GM20431 (cell line): ENCODE data around the gene STK39.
"Not testable (repeated sequence)": the region's sequence is repeated elsewhere in the genome, so short reads cannot be mapped to it uniquely, and the experiment has no call there.

ENCODE experiments used
- in situ Hi-C: fragments of 300-500 bp; cut with MseI, MboI; formaldehyde crosslinking; loops from one replicate; pipeline ENCODE4 v1.15.0; 2020; ENCODE audit warnings: low sequenced_read_pairs; ENCODE audit not compliant: unreplicated experiment

The STK39 gene

DNA sequence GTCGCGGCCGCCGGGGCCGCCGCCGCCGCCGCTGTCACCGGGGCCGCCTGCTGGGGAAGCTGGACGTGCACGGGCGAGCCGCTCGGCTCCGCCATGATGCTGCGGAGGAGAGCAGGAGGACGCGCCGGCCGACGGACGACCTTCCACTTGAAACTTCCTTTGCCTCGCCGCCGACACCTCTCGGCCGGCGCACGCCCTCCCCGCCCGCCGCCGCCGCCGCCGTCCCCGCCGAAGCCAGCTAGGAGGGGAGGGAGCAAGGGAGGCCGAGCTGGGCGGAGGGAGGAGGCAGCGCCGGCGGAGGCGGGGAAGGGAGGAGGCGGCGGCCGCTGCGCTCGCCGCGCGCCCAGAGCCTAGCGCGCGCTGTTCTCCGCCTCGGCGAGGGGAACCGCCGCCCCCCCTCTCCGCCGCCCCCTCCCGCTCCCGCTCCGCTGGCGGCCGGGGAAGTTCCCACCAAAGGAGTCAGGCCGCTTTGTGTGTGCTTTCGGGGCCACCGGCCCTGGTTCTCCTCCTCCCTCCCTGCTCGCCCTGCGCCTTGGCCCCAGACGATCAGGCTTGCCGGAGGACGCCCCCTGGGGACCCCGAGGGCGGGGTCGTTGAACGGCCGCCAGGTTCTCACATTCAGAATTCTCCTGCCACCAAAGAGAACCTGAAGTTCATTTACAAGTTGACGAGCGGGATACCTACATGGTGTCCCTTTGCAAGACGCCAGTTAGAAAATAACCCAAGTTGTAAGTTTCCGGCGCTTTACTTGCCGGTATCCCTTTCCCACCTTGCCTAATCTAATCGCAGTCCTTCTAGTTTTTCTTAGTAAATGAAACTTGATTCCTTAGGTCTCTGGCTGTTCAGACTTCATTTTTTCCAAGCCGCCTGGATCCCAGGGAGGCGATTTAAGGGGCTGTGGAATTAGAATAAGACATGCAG is at the start of gene STK39:
STK39 (minus strand) TSS at position 255 of the 921 bp plus-strand sequence; CDS start at position 95, 160 bp downstream.
- in situ Hi-C loops: no loop called here

DNA sequence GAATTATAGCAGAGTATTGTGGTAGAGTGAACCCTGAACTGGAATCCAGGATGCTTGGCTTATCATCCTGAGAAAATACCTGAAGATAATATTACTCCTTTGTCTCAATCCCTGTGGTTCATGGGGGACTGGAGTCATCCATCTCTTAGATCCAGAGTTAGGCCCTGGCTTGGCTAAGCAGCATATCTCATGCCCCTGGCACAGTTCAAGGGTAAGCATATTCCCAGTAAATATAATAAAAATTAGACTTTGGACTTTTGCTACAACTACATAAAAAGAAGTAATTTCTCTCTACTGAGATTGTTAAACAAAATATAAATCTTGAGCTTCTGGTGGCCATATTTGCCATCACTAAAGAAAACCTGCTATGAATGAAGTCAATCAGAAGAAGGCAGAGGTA is 47.7 kb upstream of the STK39 start:
- in situ Hi-C loops: no loop called here

DNA sequence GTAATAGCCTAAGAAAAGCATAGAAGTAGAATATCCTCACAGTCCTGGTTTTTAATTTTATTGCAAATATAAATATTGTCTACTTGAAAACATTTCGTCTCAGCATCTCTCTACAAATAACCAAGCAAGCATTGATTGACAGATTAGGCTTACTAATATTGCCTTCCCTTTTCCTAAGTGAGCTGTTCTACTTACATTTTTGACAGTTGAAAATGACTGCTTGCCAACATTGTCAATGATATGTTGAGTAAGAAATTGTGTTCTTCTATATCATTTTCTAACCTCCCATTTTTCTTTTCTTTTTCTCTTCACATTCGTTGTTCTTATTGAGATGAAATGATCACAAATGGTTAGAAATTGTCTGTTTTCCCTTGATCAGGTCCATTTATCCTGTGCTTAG is 47.0 kb upstream of the STK39 start:
- in situ Hi-C loops: no loop called here

DNA sequence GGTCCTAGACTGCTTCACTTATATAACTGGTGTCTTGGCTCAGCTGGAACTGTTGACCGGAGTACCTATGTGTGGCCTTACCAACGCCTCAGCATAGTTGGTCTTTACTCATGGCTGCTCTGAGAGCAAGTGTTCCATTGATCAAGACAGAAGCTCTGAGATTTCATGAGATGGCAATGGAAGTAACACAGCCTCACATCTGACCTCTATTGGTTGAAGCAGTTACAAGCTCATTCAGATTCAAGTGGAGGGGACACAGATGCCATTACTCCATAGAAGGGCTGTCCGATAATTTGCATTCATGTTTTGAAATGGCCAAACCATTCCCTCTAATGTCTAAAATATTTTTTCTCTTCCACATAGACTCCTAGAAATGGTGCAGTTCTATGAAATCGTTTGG is 46.4 kb upstream of the STK39 start:
- in situ Hi-C loops: no loop called here

DNA sequence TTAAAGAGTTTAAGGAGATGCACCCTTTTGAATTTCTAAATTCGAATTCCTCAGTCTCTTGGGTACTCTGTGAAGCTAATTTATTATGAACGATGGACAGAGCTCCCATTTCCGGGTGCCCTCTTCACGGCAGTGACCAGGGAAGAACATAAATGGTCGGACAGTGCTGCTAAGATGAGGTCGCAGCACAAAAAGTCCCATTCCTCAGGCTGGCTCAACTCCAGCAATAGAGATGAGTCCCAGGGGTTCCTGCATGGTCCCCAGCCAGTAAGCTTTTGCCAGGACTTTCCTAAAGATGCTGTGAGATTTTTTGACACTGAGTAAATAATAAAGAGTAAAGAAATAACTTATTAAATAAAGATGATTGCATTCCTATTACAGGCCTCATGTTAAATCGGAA is 43.0 kb upstream of the STK39 start:
- in situ Hi-C loops: no loop called here

DNA sequence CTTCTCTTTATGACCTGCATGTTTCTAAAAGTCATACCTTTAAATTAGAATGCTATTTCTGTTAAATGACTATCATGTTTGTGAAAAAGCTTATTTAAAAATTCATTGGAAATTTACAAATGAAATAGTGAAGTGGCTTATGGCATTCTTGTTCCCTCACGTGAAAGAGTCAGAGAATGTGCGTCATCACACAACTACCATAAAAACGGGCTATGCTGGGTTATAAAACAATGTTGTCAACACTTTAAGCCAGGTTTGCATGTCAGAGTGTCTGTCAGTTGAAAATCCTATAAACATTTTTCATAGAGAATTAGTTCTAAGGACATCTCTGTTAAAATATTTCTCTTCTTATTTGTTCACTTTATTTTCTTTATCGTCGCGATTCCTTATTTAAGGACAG is 42.5 kb upstream of the STK39 start:
- in situ Hi-C loops: no loop called here

DNA sequence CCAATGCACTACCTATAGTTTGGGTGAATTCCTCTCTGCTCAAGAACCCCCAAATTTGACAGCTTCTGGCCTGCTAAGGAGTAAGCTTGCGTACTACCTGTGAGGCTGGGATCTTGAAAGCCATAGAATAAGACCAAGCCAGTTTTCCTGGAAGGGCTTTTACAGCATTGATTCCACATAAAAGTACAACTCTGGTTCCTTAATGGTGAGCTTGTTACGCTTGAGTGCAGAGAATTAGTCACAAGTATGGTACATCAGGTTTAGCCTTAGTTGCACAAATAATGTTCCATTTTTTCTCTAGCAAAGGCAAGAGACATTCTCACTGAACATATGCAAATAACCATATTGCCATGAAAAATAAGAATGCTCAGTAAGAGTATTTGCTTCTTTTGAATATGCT is 39.1 kb upstream of the STK39 start:
- in situ Hi-C loops: no loop called here

DNA sequence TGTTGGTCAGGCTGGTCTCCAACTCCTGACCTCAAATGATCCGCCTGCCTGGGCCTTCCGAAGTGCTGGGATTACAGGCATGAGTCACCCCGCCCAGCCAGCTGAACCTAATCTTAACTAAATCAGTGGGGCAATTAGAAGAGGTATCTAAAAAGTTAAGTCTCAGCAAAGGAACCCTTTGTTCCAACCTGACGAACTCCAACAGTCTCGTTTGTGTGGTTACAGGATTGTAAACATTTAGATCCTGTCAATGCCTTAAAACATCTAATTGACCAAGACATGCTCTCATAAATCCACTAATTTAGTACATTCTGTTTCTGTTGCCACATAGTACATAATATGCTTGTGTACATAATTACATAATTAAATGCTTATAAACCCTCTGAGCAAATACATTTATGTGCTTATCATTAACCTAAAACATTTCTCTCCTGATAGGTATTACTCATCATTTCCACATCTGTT is 31.1 kb upstream of the STK39 start:
- in situ Hi-C loops: no loop called here

DNA sequence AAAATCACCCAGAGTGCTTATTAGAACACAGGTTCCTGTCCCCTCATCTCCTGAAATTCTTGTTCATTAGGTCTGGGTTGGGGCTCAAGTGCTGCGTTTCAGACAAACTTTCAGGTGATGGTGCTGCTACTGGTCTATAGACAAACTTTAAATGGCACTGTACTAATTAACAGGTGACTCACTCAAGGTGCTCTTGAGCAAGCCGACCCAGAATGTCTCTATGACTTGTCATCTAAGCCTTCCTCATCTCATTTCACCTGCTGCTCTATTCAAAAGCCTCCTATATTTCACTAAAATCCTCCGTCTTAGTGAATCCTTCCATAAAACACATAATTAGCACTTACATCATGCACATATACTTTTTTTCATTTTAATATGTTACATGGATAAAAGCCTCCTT is 29.9 kb upstream of the STK39 start:
- in situ Hi-C loops: no loop called here

DNA sequence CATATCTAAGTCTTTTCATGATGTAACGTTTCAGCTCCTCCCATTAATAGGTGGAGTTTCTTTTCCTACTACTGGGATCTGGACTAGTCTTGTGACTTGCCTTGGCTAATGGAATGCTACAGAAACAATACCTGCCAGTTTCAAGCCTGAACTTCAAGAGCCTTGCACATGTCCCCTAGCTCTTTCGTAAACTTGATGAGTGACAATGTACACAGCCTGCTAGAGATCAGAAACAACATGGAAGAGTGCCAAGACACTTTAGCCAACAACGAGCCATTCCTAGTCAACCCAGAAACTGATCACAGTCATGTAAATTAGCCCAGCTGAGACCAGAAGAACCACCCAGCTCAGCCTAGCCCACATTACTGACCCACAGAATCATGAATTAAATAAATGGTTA is 24.8 kb upstream of the STK39 start:
- in situ Hi-C loops: no loop called here

DNA sequence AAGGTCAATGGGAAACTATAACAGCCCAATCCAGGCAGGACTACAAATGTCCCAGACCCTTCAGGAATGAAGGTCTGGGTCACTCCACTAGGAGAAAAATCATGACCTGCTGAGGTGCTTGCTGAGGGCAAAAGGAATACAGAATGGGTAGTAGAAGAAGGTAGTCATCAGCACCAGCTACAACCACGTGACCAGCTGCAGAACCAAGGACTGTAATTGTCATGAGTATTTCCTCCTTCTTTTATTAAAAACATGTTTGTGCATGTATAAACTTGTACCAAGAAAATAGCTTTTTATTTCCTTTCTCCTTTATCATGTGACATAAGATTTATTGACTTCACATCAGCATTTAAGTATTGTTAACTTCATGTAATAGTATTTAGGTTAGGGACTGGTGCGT is 15.5 kb upstream of the STK39 start:
- in situ Hi-C loops: not testable (repeated sequence)

DNA sequence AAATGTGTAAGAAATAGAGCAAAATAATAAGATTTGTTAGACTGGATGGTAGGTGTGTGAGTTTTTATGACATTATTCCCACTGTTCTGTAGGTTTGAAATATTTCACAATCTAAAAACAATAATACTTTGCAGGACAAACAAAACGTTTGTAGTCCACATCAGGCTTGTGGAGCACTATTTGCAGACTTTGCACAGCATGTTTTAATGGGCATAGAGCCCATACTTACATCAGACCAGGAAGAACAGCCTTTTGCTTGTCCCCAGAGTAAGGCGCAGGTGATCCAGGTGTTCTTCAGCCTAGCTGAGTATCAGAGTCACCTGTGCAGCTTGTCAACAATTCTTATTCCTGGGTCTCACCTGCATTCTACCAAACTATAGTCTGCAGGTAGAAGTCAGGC is 9.1 kb upstream of the STK39 start:
- in situ Hi-C loops: no loop called here

DNA sequence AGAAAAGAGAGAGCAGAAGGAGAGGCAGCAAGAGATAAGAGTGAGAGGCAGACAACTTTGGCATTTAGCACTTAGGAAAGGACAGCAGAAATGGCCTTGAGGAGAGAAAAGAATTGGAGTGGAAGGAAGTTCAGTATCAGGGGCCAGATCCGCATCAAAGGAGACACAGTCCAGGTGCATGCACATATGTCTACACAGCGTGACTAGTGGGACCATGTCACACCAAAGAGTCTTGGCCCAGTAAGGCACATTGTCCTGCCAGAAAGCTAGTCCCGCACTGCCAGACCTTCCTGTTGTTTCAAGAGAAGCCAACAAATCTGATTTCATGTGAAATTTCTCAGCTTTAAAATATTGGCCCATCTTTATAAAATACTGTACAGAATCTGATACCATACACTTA is 8.5 kb upstream of the STK39 start:
- in situ Hi-C loops: no loop called here

DNA sequence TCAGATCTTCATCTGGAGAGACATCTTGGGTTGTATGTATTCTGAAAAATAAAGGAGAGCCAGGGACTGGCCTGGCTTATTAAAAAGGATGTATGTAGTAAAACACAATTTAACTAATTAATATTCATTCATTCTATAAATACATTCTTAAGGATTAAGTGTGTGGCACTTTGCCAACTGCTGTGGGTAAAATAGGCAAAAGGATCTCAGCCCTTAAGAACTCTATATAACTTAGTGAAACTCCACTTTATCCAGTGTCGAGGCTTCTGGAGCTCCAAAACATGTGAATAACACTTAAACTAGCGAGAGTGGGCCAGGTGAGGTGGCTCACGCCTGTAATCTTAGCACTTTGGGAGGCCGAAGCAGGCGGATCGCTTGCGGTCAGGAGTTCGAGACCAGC is 7.7 kb upstream of the STK39 start:
- in situ Hi-C loops: no loop called here

DNA sequence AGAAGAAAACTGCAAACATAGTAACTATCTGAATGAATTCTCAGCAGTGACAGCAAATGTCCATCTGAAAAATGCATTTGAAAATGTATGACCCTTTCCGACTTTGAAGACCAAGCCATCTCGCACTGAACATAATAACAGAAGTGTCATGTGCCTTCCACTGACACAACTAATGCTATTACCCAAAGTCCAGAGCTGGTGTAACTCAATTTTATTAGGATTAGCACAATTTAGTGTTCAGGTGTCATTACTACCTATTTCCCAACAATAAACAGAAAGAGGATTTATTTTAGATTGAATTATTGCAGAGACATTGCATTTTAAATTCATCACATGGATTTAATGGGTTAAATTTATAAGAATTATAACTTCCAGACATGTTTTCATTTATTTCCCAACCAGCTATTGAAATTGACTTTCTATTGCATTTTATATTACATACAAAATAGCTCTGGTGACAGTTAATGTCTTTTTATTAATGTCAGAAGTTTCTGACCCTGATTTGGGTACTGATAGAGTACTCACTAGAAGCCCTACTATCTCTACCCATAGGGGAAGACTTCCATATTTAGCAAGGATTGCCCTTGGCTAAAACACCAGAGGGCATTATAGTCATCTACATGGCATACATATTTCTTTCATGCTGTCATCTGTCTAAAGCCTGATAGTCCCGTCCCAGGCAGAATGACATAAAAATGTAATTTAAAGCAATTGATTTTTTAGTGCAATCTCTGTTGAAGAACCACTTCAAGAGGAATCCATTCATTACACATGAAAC is 7.0 kb upstream of the STK39 start:
- in situ Hi-C loops: no loop called here

DNA sequence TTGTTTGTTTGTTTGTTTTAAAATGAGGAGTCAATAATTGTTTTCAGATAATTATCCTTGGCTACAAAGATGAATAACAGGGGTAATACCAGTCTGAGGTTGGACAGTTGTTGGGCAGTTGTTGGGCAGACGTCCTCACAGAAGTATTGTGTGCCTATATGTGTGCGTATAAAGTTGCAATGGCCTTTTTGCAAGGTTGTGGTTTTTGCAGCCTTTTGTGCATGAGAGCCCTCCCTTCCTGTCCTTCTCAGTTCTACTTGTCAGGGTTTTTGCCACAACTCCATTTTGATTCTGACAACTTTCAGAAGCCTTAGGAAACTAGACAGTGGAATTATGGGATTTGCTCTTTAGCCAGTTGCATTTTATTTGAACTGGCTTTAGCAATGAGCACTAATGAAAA is 6.0 kb upstream of the STK39 start:
- in situ Hi-C loops: no loop called here

DNA sequence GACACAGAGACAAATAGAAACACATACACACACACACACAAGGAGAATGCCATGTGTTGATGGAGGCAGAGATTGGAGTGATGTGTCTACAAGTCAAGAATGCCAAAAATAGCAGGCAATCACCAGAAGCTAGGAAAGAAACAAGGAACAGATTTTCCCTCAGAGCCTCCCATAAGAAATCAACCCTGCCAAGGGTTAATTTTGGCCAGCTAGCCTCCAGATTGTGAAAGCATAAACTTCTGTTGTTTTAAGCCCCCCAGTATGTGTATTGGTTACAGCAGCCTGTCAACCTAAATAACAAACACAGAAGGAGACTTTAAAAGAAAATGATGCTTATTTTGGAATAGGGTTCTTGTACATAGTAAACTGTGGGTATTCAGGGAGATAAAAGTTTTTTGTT is 5.6 kb upstream of the STK39 start:
- in situ Hi-C loops: no loop called here

DNA sequence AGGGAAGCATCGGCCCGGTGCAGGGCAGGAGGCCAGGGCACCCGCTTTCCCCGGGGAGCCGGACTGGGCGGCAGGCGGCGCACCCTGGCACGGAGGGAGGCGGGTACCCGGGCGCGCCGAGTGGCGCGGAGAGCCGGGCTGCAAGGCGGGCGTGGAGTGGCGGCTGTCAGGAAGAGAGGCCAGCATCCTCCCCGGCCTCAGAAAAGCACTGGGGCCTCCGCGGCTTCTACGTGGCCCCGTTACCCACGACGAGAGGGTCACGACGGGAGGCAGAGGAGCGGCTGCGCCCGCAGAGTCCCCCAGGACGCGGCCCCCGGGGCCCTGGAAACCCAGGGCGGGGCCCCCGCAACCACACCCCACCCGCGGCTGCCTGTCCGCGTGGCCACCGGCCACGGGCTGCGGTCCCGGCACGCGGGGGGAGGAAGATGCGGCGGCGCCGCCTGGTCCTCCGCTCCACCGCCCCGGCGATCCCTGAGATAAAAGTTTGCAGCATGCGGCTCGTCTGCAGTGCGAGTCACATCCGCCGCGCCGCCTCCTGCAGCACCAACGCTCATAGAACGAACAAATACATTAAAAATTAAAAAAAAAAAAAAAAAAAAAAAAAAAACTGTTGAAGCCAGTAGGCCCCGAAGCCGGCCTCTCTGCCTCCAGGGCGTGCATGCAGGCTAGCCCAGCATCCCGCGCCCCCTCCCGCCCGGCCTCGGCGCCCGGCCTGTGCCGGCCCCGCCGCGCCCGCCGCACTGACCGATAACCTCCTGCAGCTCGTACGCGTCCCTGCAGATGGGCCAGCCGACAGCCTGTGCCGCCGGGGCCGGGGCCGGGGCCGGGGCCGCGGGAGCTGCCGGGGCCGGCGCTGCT is 683 bp downstream of the STK39 start:
- in situ Hi-C loops: no loop called here

DNA sequence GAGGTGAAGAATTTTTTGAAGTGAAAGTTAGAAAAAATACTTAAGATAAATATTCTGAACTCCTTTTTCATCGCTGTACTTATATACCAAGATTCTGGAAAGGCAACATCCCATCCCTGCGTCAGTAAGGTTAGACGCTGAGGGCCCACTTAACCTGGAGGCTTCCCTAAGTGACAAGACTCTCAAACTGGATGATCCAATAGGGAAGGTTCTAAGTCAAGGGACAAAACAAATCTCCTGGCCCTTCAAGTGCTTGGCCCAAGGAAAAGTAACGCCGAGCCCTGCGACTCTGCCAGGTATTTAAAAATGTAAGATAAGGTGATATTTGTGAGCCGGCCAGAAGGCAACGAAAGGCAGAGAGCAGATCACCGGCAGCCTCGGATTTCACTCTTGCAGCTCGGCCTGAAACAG is 1.3 kb downstream of the STK39 start:
- in situ Hi-C loops: no loop called here

DNA sequence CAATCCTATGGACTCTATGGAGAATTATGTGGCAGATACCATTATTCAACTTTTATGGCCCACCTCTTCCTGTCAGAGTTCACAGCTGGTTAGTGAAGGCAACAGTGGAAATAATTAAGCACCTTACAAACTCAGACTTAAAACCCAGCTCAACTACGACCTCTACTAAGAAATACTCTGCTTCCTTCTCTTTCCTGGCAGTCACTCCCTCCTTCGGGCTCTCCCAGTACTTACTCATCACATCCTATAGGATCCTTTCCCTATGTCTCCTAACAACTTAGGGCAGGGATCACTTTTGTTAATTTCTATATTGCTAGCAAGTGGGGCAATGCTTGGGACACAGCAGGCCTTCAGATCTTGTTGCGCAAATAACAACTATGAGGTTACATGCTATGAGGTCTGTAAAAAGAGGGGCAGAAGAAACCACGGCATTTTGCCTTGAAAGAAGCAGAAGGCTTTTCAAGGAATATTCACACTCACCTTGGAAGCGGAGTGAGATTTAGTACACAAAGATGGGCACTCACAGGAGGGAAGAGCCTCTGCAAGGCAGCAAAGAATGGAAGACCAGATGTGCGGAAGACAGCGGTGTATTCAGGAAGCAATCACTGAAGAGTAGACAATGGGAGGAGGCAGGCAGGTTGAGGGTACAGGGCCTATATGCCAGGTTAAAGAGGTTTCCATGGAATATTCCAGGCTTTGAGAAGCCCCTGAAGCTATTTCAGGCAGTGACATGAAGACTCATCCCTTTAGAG is 2.1 kb downstream of the STK39 start:
- in situ Hi-C loops: no loop called here
